WI38 (cell line): ENCODE results near the gene HTR3E.

Source experiments
- H3K4me3 ChIP-seq: 2 replicates; pipeline ENCODE4 v1.5.1; 2011; ENCODE audit warnings: low read depth, mild to moderate bottlenecking, control low read depth, low read length
- TF ChIP-seq, protein P1 (sequence below): IDR thresholded peaks from 2 replicates; pipeline ENCODE4 v1.5.1; 2012; ENCODE audit warnings: low read depth, mild to moderate bottlenecking, control low read depth, low read length

The HTR3E gene

DNA sequence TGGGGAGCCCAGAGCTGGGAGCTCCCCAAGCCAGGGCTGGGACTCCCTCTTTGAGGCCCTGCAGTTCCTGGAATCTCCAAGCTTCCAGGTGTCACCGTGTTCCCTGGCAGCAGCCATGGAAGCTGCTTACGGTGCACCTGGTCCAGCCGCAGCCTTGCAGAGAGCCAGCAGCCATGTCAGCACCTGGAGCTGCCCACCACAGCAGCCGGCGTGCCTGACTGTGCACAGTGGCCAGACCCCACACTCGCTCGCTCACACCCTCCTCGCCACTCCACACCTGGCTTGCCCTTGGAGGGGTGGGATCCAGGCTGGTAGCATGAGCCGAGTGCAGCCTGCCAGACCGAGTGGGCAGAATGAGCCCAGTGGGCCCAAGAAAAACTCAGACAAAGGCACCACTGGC is 14.8 kb upstream of the HTR3E start:
- H3K4me3 ChIP-seq = no peak overlapping the region

DNA sequence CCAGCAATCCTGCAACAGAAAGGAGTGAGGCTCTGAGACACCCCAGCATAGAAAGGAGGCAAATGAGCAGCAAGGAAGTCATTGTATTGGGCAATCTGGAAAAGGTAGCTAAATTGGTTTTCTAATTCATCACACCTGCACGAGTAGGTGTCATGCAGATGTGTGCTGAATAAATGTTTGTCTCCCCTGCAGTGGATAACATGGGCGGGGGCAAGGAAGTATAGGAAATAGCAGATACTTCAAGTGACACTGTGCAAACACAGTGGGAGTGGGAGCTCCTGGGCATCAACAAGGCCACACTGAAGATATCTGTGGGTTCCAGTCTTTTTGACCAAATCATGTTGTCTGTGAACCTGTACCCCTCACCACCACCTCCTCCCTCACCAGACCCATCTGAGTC is 14.4 kb upstream of the HTR3E start:
- TF ChIP-seq, protein P1, sequence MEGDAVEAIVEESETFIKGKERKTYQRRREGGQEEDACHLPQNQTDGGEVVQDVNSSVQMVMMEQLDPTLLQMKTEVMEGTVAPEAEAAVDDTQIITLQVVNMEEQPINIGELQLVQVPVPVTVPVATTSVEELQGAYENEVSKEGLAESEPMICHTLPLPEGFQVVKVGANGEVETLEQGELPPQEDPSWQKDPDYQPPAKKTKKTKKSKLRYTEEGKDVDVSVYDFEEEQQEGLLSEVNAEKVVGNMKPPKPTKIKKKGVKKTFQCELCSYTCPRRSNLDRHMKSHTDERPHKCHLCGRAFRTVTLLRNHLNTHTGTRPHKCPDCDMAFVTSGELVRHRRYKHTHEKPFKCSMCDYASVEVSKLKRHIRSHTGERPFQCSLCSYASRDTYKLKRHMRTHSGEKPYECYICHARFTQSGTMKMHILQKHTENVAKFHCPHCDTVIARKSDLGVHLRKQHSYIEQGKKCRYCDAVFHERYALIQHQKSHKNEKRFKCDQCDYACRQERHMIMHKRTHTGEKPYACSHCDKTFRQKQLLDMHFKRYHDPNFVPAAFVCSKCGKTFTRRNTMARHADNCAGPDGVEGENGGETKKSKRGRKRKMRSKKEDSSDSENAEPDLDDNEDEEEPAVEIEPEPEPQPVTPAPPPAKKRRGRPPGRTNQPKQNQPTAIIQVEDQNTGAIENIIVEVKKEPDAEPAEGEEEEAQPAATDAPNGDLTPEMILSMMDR = no peak
- H3K4me3 ChIP-seq = no peak overlapping the region

More for the DNA sequence above, 14.8 kb upstream of the HTR3E start:
- TF ChIP-seq, protein P1 = no peak

DNA sequence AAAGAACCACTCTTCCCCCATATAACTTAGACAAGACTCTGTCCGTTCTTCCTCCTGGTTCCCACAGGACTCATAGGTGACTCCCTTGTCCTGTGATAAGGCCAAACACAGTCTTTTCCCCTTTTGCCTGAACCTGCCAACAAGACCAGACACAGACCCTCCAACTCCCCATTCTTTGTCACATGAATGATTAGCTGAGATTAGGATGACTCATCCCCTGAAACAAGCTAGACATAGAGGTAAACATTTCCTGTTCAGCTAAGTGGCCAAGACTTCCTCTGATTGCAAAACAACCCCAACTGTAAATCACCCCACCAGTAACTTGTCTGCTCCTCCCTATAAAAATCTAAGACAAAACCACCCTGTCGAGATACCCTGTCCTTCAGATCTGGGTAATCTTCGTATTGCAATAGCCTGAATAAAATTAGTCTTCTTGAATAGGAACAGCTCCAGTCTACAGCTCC is 11.4 kb upstream of the HTR3E start:
- no peak overlapping the region for H3K4me3 ChIP-seq
- TF ChIP-seq, protein P1 = no peak

DNA sequence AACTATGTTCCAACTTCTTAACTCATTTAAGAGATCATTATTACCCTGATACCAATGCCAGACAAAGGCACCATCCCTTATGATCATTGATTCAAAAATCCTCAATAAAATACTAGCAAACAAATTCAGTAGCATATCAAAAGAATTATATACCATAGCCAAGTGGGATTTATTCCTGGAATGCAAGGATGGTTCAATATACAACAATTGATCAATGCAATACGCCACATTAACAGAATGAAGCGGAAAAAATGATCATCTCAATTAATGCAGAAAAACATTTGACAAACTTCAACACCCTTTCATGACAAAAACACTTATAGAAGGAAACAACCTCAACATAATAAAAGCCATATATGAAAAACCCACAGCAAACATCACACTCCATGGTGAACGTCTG is 4.7 kb upstream of the HTR3E start:
- no peak overlapping the region for H3K4me3 ChIP-seq
- TF ChIP-seq, protein P1 = no peak

DNA sequence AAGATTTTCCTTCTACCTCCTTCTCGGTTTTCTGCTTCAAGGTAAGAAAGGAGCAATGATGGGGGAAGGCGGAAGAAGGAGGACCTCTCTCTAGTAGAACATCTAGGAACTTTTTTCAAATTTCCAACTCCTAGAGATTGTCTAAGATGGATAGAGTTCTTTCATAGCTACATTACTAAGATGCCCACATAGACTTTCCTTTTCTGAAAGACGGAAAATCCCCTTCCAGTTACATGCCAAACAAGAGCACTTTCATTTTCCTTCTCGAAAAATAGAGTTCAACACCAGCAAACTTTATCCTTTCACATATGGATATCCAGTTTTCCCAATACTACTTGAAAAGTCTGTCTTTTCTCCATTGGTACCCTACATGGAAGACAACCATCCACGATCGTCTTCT is 692 bp downstream of the HTR3E start:
- H3K4me3 ChIP-seq = no peak overlapping the region
- TF ChIP-seq, protein P1 = no peak

DNA sequence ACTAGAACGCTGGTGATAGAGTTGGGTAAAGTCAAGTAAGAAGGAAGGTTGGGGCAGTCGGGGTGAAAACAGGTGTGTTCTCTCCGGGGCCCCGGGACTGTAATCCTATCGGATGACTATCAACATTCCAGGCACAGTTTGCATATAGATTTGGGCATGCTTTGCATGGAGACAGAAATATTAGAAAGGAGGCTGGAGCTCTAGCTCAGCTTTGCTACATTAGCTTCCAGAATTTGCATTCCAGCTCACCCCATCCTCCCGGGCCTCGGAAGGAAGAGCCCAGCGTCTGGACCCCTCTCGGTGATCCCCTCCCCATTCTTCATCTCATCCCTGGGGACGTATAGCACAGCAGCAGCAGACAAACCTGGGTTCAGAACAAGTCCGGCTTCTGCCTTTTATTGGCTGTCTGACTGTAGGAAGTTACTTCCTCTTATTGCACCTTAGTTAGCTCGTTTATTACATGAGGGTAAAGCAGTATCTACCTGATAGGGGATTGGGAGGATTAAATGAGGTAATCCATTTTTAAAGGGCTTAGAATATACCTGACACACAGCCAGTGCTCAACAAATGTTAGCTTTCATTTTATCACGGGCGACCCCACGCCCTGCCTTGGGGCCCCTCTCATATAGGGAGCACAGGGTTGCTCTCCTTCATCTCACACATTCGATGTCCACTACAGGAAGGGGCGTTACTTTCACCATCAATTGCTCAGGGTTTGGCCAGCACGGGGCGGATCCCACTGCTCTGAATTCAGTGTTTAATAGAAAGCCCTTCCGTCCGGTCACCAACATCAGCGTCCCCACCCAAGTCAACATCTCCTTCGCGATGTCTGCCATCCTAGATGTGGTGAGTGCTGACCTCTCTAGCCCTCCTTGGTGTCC is 3.2 kb downstream of the HTR3E start:
- TF ChIP-seq, protein P1 = no peak
- H3K4me3 ChIP-seq = no peak overlapping the region

DNA sequence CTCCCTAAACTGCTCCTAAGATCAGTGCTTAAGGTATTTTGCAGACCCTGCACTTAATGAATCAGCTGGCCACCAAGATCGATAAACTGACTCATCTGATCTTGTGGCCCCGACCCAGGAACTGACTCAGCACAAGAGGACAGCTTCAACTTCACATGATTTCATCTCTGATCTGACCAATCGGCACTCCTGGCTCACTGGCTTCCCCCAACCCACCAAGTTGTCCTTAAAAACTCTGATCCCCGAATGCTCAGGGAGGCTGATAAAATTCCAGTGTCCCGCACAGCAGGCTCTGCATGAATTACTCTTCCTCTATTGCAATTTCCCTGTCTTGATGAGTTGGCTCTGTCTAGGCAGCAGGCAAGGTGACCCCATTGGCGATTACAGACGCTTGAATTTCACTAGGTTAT is 13.5 kb downstream of the HTR3E start:
- H3K4me3 ChIP-seq = no peak overlapping the region

More for the DNA sequence above, 13.5 kb downstream of the HTR3E start:
- TF ChIP-seq, protein P1 = no peak
